ENCODE measurements around the gene ENO3. TPM values are rescaled to one million over a fixed set of nuclear protein-coding genes. Genes with fewer than 3 reads are reported as not detected.

Gene ENO3
- total RNA-seq, 1 experiment from 2014 or later, result 19.0 TPM

GRCh38 chr17:4974115-4974670 lies 23.3 kb downstream of the ENO3 start:
- no peak for TF ChIP-seq CTCF (IDR thresholded peaks at IDR 0.05; ENCODE audit: unreplicated experiment)
- POLR2A ChIA-PET, result interaction anchor here (1.5 to 13.3 kb wide), 2 partner anchors 12 to 26 kb away, joined by 5 to 639 read pairs; partner anchors contain the start of genes ENO3, PFN1, RNF167 and SLC25A11
- H3K4me1 Mint-ChIP-seq (ENCODE audit: insufficient read depth, unreplicated experiment), result peaks cover 15% of the 10 kb centered on the region
- H3K27ac Mint-ChIP-seq (ENCODE audit: low read depth, unreplicated experiment), result no peak overlapping the region
- CTCF ChIA-PET, result interaction anchor here (0.7 to 1.6 kb wide), 3 partner anchors 8 to 88 kb away, joined by 3 to 6 read pairs (median 4); partner anchors contain the start of gene CAMTA2
- no peak for DNase-seq (ENCODE audit: unreplicated experiment)
- intact Hi-C loops (cut with micrococcal nuclease), result no loop called here
- BruUV-seq (replicated peaks), result no TSS peak
- H3K27me3 Mint-ChIP-seq (ENCODE audit: insufficient read depth, unreplicated experiment), result no peaks in the 10 kb centered on the region
- no peak overlapping the region for H3K4me3 Mint-ChIP-seq (ENCODE audit: unreplicated experiment)
- H3K36me3 Mint-ChIP-seq (ENCODE audit: insufficient read depth, unreplicated experiment), result peaks cover 78% of the 10 kb centered on the region
- H3K9me3 Mint-ChIP-seq (ENCODE audit: unreplicated experiment), result no peaks in the 10 kb centered on the region

GRCh38 chr17:4978726-4979125 lies 27.8 kb downstream of the ENO3 start:
- no peak overlapping the region for H3K4me3 Mint-ChIP-seq (ENCODE audit: unreplicated experiment)
- no peak for TF ChIP-seq CTCF (IDR thresholded peaks at IDR 0.05; ENCODE audit: unreplicated experiment)
- H3K27ac Mint-ChIP-seq (ENCODE audit: low read depth, unreplicated experiment), result no peak overlapping the region
- no peak for DNase-seq (ENCODE audit: unreplicated experiment)
- peaks cover 79% of the 10 kb centered on the region for H3K36me3 Mint-ChIP-seq (ENCODE audit: insufficient read depth, unreplicated experiment)
- intact Hi-C loops (cut with micrococcal nuclease), result no loop called here
- no peaks in the 10 kb centered on the region for H3K9me3 Mint-ChIP-seq (ENCODE audit: unreplicated experiment)
- ChIA-PET POLR2A (interaction anchor here (1.2 to 1.6 kb wide), 3 partner anchors 8 to 10 kb away, joined by 4 to 10 read pairs (median 6); partner anchors contain the start of genes CAMTA2 and SPAG7), CTCF (interaction anchor here (0.8 to 3.6 kb wide), 2 partner anchors 9 to 83 kb away, joined by 4 to 50 read pairs; partner anchors contain the start of gene CAMTA2)
- no TSS peak for BruUV-seq (replicated peaks)
- no peaks in the 10 kb centered on the region for H3K27me3 Mint-ChIP-seq (ENCODE audit: insufficient read depth, unreplicated experiment)
- H3K4me1 Mint-ChIP-seq (ENCODE audit: insufficient read depth, unreplicated experiment), result peaks cover 11% of the 10 kb centered on the region

- peaks cover 5% of the 10 kb centered on the region for H3K4me1 Mint-ChIP-seq (ENCODE audit: insufficient read depth, unreplicated experiment)
- no peaks in the 10 kb centered on the region for H3K27me3 Mint-ChIP-seq (ENCODE audit: insufficient read depth, unreplicated experiment)
- no TSS peak for BruUV-seq (replicated peaks)
- ChIA-PET POLR2A (interaction anchor here (1.0 kb wide), 1 partner anchor 9 kb away, joined by 4 read pairs; no protein-coding TSS in a partner anchor), CTCF (interaction anchor here (0.6 to 3.6 kb wide), 19 partner anchors 8 to 1631 kb away, joined by 3 to 50 read pairs (median 4); no protein-coding TSS in a partner anchor)
- peaks cover 70% of the 10 kb centered on the region for H3K36me3 Mint-ChIP-seq (ENCODE audit: insufficient read depth, unreplicated experiment)
- DNase-seq (ENCODE audit: unreplicated experiment), result peak; percentile 63
- intact Hi-C loops (cut with micrococcal nuclease), result loop anchor here (1.0 kb wide), 1 partner anchor 82 kb away; no protein-coding TSS in a partner anchor
- H3K4me3 Mint-ChIP-seq (ENCODE audit: unreplicated experiment), result no peak overlapping the region
- TF ChIP-seq CTCF (IDR thresholded peaks at IDR 0.05; ENCODE audit: unreplicated experiment), result peak; percentile 60
- H3K27ac Mint-ChIP-seq (ENCODE audit: low read depth, unreplicated experiment), result no peak overlapping the region
- no peaks in the 10 kb centered on the region for H3K9me3 Mint-ChIP-seq (ENCODE audit: unreplicated experiment)
Observed at GRCh38 chr17:4980644-4981216, 29.8 kb downstream of the ENO3 start.

- POLR2A ChIA-PET, result interaction anchor here (0.7 to 1.0 kb wide), 3 partner anchors 13 to 34 kb away, joined by 3 to 4 read pairs (median 3); no protein-coding TSS in a partner anchor
Observed at GRCh38 chr17:4982305-4982704, 31.4 kb downstream of the ENO3 start.

More at GRCh38 chr17:4982305-4982704, 31.4 kb downstream of the ENO3 start:
- Mint-ChIP-seq H3K4me3 (ENCODE audit: unreplicated experiment) (no peak overlapping the region), H3K27ac (ENCODE audit: low read depth, unreplicated experiment) (no peak overlapping the region), H3K9me3 (ENCODE audit: unreplicated experiment) (no peaks in the 10 kb centered on the region), H3K36me3 (ENCODE audit: insufficient read depth, unreplicated experiment) (peaks cover 57% of the 10 kb centered on the region), H3K27me3 (ENCODE audit: insufficient read depth, unreplicated experiment) (no peaks in the 10 kb centered on the region), H3K4me1 (ENCODE audit: insufficient read depth, unreplicated experiment) (peaks cover 13% of the 10 kb centered on the region)
- no TSS peak for BruUV-seq (replicated peaks)
- no peak for TF ChIP-seq CTCF (IDR thresholded peaks at IDR 0.05; ENCODE audit: unreplicated experiment)
- intact Hi-C loops (cut with micrococcal nuclease), result no loop called here
- DNase-seq (ENCODE audit: unreplicated experiment), result no peak
- CTCF ChIA-PET, result interaction anchor here (0.9 to 1.0 kb wide), 2 partner anchors 8 to 48 kb away, joined by 3 read pairs; no protein-coding TSS in a partner anchor
